Panc1 (cell line): Measurements from ENCODE around the gene TMEM117.

Source experiments
- POLR2AphosphoS5 ChIP-seq: IDR thresholded peaks from 2 replicates; pipeline ENCODE4 v1.6.1; 2012; ENCODE audit warnings: mild to moderate bottlenecking, low read depth, low read length, moderate library complexity
- SIN3A ChIP-seq: IDR thresholded peaks from 2 replicates; pipeline ENCODE4 v1.6.1; 2012; ENCODE audit warnings: low read depth, mild to moderate bottlenecking, low read length, moderate library complexity, borderline replicate concordance; ENCODE audit not compliant: insufficient read depth
- TCF7L2 ChIP-seq: IDR thresholded peaks from 2 replicates; pipeline ENCODE4 v1.6.1; 2011; ENCODE audit warnings: mild to moderate bottlenecking, low read depth, low read length, inconsistent platforms
- TF ChIP-seq, protein P1 (sequence below): fragments of 450-650 bp; IDR thresholded peaks from 2 replicates; pipeline ENCODE4 v1.5.1; 2017; ENCODE audit warnings: mild to moderate bottlenecking
- TF ChIP-seq, protein P2 (sequence below), 2 experiments: IDR thresholded peaks; 2 replicates each; pipeline ENCODE4 v1.6.1; 2011 to 2012; ENCODE audit warnings: low read depth in 2 of 2, control low read depth in 1 of 2, low read length in 1 of 2, mild to moderate bottlenecking in 1 of 2, moderate library complexity in 1 of 2; ENCODE audit not compliant: insufficient read depth in 1 of 2

DNA sequence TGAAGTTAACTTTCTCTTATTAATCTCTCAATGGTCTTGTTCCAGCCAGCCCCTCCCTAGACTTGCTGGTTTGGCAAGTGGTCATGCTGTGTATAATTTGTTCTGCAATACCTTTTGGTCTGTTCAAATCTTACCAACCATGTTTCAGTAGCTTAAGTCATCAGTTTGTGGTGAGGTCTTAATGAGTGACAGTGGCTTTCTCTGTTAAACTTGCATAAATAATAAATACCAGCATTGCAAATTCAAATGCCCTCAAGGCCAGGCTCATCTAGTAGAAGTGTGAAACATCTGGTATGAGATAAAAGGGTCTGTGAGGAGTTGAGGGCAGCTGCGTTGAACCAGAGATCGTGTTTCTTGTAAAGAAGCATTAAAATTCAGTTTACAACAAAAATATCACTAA lies 319.5 kb downstream of the TMEM117 start:
- TF ChIP-seq, protein P1, sequence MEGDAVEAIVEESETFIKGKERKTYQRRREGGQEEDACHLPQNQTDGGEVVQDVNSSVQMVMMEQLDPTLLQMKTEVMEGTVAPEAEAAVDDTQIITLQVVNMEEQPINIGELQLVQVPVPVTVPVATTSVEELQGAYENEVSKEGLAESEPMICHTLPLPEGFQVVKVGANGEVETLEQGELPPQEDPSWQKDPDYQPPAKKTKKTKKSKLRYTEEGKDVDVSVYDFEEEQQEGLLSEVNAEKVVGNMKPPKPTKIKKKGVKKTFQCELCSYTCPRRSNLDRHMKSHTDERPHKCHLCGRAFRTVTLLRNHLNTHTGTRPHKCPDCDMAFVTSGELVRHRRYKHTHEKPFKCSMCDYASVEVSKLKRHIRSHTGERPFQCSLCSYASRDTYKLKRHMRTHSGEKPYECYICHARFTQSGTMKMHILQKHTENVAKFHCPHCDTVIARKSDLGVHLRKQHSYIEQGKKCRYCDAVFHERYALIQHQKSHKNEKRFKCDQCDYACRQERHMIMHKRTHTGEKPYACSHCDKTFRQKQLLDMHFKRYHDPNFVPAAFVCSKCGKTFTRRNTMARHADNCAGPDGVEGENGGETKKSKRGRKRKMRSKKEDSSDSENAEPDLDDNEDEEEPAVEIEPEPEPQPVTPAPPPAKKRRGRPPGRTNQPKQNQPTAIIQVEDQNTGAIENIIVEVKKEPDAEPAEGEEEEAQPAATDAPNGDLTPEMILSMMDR: no peak
- TF ChIP-seq POLR2AphosphoS5 (no peak), TCF7L2 (no peak), SIN3A (no peak)
- TF ChIP-seq, protein P2, sequence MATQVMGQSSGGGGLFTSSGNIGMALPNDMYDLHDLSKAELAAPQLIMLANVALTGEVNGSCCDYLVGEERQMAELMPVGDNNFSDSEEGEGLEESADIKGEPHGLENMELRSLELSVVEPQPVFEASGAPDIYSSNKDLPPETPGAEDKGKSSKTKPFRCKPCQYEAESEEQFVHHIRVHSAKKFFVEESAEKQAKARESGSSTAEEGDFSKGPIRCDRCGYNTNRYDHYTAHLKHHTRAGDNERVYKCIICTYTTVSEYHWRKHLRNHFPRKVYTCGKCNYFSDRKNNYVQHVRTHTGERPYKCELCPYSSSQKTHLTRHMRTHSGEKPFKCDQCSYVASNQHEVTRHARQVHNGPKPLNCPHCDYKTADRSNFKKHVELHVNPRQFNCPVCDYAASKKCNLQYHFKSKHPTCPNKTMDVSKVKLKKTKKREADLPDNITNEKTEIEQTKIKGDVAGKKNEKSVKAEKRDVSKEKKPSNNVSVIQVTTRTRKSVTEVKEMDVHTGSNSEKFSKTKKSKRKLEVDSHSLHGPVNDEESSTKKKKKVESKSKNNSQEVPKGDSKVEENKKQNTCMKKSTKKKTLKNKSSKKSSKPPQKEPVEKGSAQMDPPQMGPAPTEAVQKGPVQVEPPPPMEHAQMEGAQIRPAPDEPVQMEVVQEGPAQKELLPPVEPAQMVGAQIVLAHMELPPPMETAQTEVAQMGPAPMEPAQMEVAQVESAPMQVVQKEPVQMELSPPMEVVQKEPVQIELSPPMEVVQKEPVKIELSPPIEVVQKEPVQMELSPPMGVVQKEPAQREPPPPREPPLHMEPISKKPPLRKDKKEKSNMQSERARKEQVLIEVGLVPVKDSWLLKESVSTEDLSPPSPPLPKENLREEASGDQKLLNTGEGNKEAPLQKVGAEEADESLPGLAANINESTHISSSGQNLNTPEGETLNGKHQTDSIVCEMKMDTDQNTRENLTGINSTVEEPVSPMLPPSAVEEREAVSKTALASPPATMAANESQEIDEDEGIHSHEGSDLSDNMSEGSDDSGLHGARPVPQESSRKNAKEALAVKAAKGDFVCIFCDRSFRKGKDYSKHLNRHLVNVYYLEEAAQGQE (IDR thresholded peaks at IDR 0.05; ENCODE audit: insufficient read depth in 1 of 2, low read depth in 2 of 2, low read length in 1 of 2): no peak
